Hematopoietic multipotent progenitor cell (in vitro differentiated cells): ENCODE measurements around the gene SCN4B. TPM values are rescaled to one million over a fixed set of nuclear protein-coding genes. Genes with fewer than 3 reads are reported as not detected.

Experiments
- DNase-seq, 3 donors: peaks; one replicate each; pipeline ENCODE4 v3.0.0-alpha.2; 2011 to 2015; ENCODE audit warnings: low read depth in 2 of 3, low spot score in 2 of 3
- total RNA-seq: library from RNA; depleted of rRNA; stranded (reverse); fragments of >200 nt; gene quantifications from one replicate; pipeline ENCODE4 v1.2.3, GENCODE V29; 2012

Gene SCN4B
- total RNA-seq, 1 donor, result not detected

- DNase-seq, result no peak
Measured at GRCh38 chr11:118135051-118135795, 17.4 kb downstream of the SCN4B start.

GRCh38 chr11:118133816-118134215 is 18.8 kb downstream of the SCN4B start:
- DNase-seq, result no peak

GRCh38 chr11:118132385-118133151 is 20.1 kb downstream of the SCN4B start:
- no peak for DNase-seq

- no peak for DNase-seq
Measured at GRCh38 chr11:118129471-118130172, 23.0 kb downstream of the SCN4B start.

GRCh38 chr11:118128721-118129470 is 23.7 kb downstream of the SCN4B start:
- no peak for DNase-seq

GRCh38 chr11:118128310-118128709 is 24.3 kb downstream of the SCN4B start:
- no peak for DNase-seq

- no peak for DNase-seq
Measured at GRCh38 chr11:118126082-118126838, 26.4 kb downstream of the SCN4B start.

GRCh38 chr11:118124929-118125535 is 27.6 kb downstream of the SCN4B start:
- DNase-seq, result no peak

- no peak for DNase-seq
Measured at GRCh38 chr11:118120793-118121192, 31.8 kb downstream of the SCN4B start.

- no peak for DNase-seq
Measured at GRCh38 chr11:118117790-118118601, 34.6 kb downstream of the SCN4B start.

- no peak for DNase-seq
Measured at GRCh38 chr11:118115048-118115447, 37.6 kb downstream of the SCN4B start.

GRCh38 chr11:118114266-118114665 is 38.4 kb downstream of the SCN4B start:
- DNase-seq, result peak in 1 of 3 donors; percentile 7

GRCh38 chr11:118112711-118113430 is 39.8 kb downstream of the SCN4B start:
- no peak for DNase-seq

- DNase-seq, result no peak
Measured at GRCh38 chr11:118111744-118112035, 40.9 kb downstream of the SCN4B start.

GRCh38 chr11:118111019-118111743 is 41.4 kb downstream of the SCN4B start:
- no peak for DNase-seq

- no peak for DNase-seq
Measured at GRCh38 chr11:118109231-118109630, 43.4 kb downstream of the SCN4B start.

GRCh38 chr11:118108513-118108912 is 44.1 kb downstream of the SCN4B start:
- DNase-seq, result no peak
